Adrenal gland (tissue), 12 donors: ENCODE measurements around the gene POLA2. TPM values are rescaled to one million over a fixed set of nuclear protein-coding genes. Genes with fewer than 3 reads are reported as not detected.

ENCODE experiments used
- DNase-seq, 7 donors: peaks; one replicate each; pipeline ENCODE4 v3.0.0-alpha.2; 2019 to 2020
- H3K27ac ChIP-seq, 5 donors: fragments of 200-600 bp; sonication (generic) in 4 of 5; 1 replicate in 3 of 5; 2 replicates in 2 of 5; pipeline versions ENCODE4 v1.5.1 to v1.8.0; 2016 to 2020; ENCODE audit warnings: mild to moderate bottlenecking in 1 of 5
- H3K27me3 ChIP-seq: fragments of 200-600 bp; 2 replicates; pipeline ENCODE4 v1.8.0; 2021
- H3K36me3 ChIP-seq, 2 donors: fragments of 200-600 bp; replicated peaks in 1 of 2; 1 replicate in 1 of 2; 2 replicates in 1 of 2; pipeline versions ENCODE4 v1.5.1 to v1.8.0; 2018 to 2022
- H3K4me1 ChIP-seq, 2 donors: fragments of 200-600 bp; replicated peaks in 1 of 2; 1 replicate in 1 of 2; 2 replicates in 1 of 2; pipeline versions ENCODE4 v1.5.1 to v1.8.0; 2018 to 2021
- H3K4me3 ChIP-seq, 4 donors: fragments of 200-600 bp; sonication (generic) in 3 of 4; one replicate each; pipeline ENCODE4 v1.5.1; 2016 to 2018
- H3K9me3 ChIP-seq, 3 donors: fragments of 200-600 bp; sonication (generic) in 1 of 3; replicated peaks in 1 of 3; 1 replicate in 2 of 3; 2 replicates in 1 of 3; pipeline versions ENCODE4 v1.5.1 to v1.8.0; 2016 to 2021
- CTCF ChIP-seq, 6 experiments: fragments of 450-650 bp in 4 of 6; fragments of 200-600 bp in 2 of 6; sonication (generic) in 1 of 6; IDR thresholded peaks; 1 replicate in 5 of 6; 2 replicates in 1 of 6; pipeline versions ENCODE4 v1.5.1 to v1.8.0; 2016 to 2021; ENCODE audit warnings: antibody characterized with exemption in 6 of 6, mild to moderate bottlenecking in 2 of 6, moderate library complexity in 1 of 6
- POLR2A ChIP-seq, 2 donors: fragments of 450-650 bp; IDR thresholded peaks; one replicate each; pipeline ENCODE4 v1.6.1; 2017; ENCODE audit warnings: antibody characterized with exemption in 2 of 2, mild to moderate bottlenecking in 2 of 2, moderate library complexity in 1 of 2
- WGBS, 4 donors: extraction: QIAGEN DNeasy Blood & Tissue Kit in 2 of 4; methylation state at CpG; one replicate each; pipeline versions ENCODE4 v1.1.5 to v1.1.7; 2013 to 2017; 5-methylcytosine and 5-hydroxymethylcytosine counted together
- intact Hi-C, 2 donors: fragments of 100-400 bp; cut with DNase I; formaldehyde crosslinking; loops; one replicate each; pipeline versions ENCODE4 v1.14.1 to v1.15.0; 2022 to 2023
- polyA plus RNA-seq, 3 donors: library from polyadenylated mRNA; stranded (reverse); fragments of 200-250 nt in 2 of 3; fragments of 350-450 nt in 1 of 3; fragmentation: Illumina TruSeq in 1 of 3; extraction: RNeasy Lipid Tissue Mini Kit (QIAGEN cat#74804) in 1 of 3; gene quantifications; one replicate each; pipeline ENCODE4 v1.2.3, GENCODE V29; 2013 to 2014
- total RNA-seq, 9 donors: library from RNA; depleted of rRNA in 4 of 9; stranded (reverse); fragments of >200 nt in 4 of 9; fragments of 120-200 nt in 1 of 9; fragmentation: NEBNext Ultra II Directional in 1 of 9; extraction: Animal tissue kit (Norgen Biotek cat#: 25700) in 1 of 9; gene quantifications; one replicate each; pipeline versions ENCODE4 v1.1.0 to v1.2.4, GENCODE V29; 2013 to 2023
- donor health status: healthy with polysubstance abuse.
- donor health status: Bipolar disorder and iron deficiency.
- donor health status: DM: yes; HTN: yes; CAD: no.
- donor health status: DM: no; HTN: no; CAD: no.
- donor health status: DM: no; HTN: no; CAD: no.
- donor health status: DM: yes; HTN: yes; CAD: no.

The POLA2 gene
- total and polyA plus RNA-seq, 12 donors = 3.9 to 12.2 (median 7.7) TPM

GRCh38 chr11:65297026-65297672 is 35.4 kb downstream of the POLA2 start:
- WGBS, 4 donors = 83 to 92% (median 91%) methylated on average over 10 to 12 of the region's 12 CpGs
- intact Hi-C loops = no loop called here
- H3K4me1 ChIP-seq = peaks cover 0 to 22% of the 10 kb centered on the region in 2 donors
- H3K9me3 ChIP-seq = no peaks in the 10 kb centered on the region
- peaks cover 0 to 17% of the 10 kb centered on the region in 2 donors for H3K36me3 ChIP-seq
- DNase-seq = no peak
- no peak for TF ChIP-seq POLR2A (IDR thresholded peaks at IDR 0.05)
- TF ChIP-seq CTCF (IDR thresholded peaks at IDR 0.05) = no peak
- H3K4me3 ChIP-seq = no peak overlapping the region
- no peaks in the 10 kb centered on the region for H3K27me3 ChIP-seq
- H3K27ac ChIP-seq = peak overlapping the region in 2 of 5 donors; percentile 74 to 89

GRCh38 chr11:65298131-65298535 is 36.4 kb downstream of the POLA2 start:
- Histone ChIP-seq H3K36me3 (peaks cover 0 to 17% of the 10 kb centered on the region in 2 donors), H3K4me3 (no peak overlapping the region), H3K27me3 (no peaks in the 10 kb centered on the region), H3K9me3 (no peaks in the 10 kb centered on the region), H3K4me1 (peaks cover 0 to 13% of the 10 kb centered on the region in 2 donors), H3K27ac (peak overlapping the region in 4 of 5 donors; percentile 19 to 89 (median 68))
- DNase-seq = peak in 5 of 7 donors; percentile 38 to 81 (median 52)
- 66 to 83% (median 70%) methylated on average over 1 to 8 of the region's 8 CpGs; no CpG with 5 or more reads in 1 of the 4 donors for WGBS, 4 donors
- TF ChIP-seq POLR2A (IDR thresholded peaks at IDR 0.05) = no peak
- no peak for TF ChIP-seq CTCF (IDR thresholded peaks at IDR 0.05)
- intact Hi-C loops = no loop called here

GRCh38 chr11:65298655-65299179 is 37.0 kb downstream of the POLA2 start:
- peak in 4 of 7 donors; percentile 26 to 80 (median 56) for DNase-seq
- 68 to 78% (median 75%) methylated on average over 8 to 12 of the region's 12 CpGs for WGBS, 4 donors
- Histone ChIP-seq H3K27ac (peak overlapping the region in 4 of 5 donors; percentile 19 to 89 (median 68)), H3K4me1 (peaks cover 0 to 9% of the 10 kb centered on the region in 2 donors), H3K36me3 (peaks cover 0 to 17% of the 10 kb centered on the region in 2 donors), H3K27me3 (no peaks in the 10 kb centered on the region), H3K9me3 (no peaks in the 10 kb centered on the region), H3K4me3 (no peak overlapping the region)
- intact Hi-C loops = no loop called here
- TF ChIP-seq POLR2A (IDR thresholded peaks at IDR 0.05) = no peak
- no peak for TF ChIP-seq CTCF (IDR thresholded peaks at IDR 0.05)

- Histone ChIP-seq H3K4me1 (peaks cover 0 to 9% of the 10 kb centered on the region in 2 donors), H3K36me3 (peaks cover 0 to 4% of the 10 kb centered on the region in 2 donors), H3K9me3 (no peaks in the 10 kb centered on the region), H3K4me3 (no peak overlapping the region), H3K27me3 (no peaks in the 10 kb centered on the region), H3K27ac (peak overlapping the region in 1 of 5 donors; percentile 20)
- intact Hi-C loops = no loop called here
- no peak for DNase-seq
- TF ChIP-seq POLR2A (IDR thresholded peaks at IDR 0.05) (no peak), CTCF (IDR thresholded peaks at IDR 0.05) (no peak)
- WGBS, 4 donors = 89 to 92% (median 91%) methylated on average over 17 of the region's 17 CpGs
These were observed 39.0 kb downstream of the POLA2 start for GRCh38 chr11:65300621-65301275.
